Tibial nerve (tissue), 3 donors: Measurements from ENCODE around the gene FKBP8.

ENCODE experiments used
- POLR2A ChIP-seq, 2 donors: fragments of 450-650 bp; IDR thresholded peaks; one replicate each; pipeline ENCODE4 v1.6.1; 2017; ENCODE audit warnings: antibody characterized with exemption in 2 of 2, mild to moderate bottlenecking in 2 of 2, moderate library complexity in 2 of 2
- TF ChIP-seq, protein P1 (sequence below), 5 experiments: fragments of 200-600 bp in 3 of 5; fragments of 450-650 bp in 2 of 5; sonication (generic) in 3 of 5; IDR thresholded peaks; one replicate each; pipeline ENCODE4 v1.5.1; 2016 to 2019; ENCODE audit warnings: antibody characterized with exemption in 5 of 5, mild to moderate bottlenecking in 3 of 5, moderate library complexity in 2 of 5

- TF ChIP-seq, protein P1, sequence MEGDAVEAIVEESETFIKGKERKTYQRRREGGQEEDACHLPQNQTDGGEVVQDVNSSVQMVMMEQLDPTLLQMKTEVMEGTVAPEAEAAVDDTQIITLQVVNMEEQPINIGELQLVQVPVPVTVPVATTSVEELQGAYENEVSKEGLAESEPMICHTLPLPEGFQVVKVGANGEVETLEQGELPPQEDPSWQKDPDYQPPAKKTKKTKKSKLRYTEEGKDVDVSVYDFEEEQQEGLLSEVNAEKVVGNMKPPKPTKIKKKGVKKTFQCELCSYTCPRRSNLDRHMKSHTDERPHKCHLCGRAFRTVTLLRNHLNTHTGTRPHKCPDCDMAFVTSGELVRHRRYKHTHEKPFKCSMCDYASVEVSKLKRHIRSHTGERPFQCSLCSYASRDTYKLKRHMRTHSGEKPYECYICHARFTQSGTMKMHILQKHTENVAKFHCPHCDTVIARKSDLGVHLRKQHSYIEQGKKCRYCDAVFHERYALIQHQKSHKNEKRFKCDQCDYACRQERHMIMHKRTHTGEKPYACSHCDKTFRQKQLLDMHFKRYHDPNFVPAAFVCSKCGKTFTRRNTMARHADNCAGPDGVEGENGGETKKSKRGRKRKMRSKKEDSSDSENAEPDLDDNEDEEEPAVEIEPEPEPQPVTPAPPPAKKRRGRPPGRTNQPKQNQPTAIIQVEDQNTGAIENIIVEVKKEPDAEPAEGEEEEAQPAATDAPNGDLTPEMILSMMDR (IDR thresholded peaks at IDR 0.05) = no peak
- no peak for TF ChIP-seq POLR2A (IDR thresholded peaks at IDR 0.05)
Measured at GRCh38 chr19:18503971-18504885, 39.1 kb downstream of the FKBP8 start.
